GM18507 (cell line): ENCODE measurements around the gene CHEK1.

Experiments used
- DNase-seq: peaks from one replicate; pipeline ENCODE4 v3.0.0; 2011; ENCODE audit warnings: low read depth; ENCODE audit not compliant: insufficient read length; ENCODE audit errors: extremely low spot score
- FAIRE-seq: peaks from 2 replicates; lab custom pipeline; 2011; peaks lifted over from hg19 to GRCh38; lab: Jason Lieb, UNC

Gene CHEK1

GRCh38 chr11:125625225-125625629, 264 bp downstream of the CHEK1 start:
- no peak for DNase-seq
- no peak for FAIRE-seq

- peak; percentile 67 for DNase-seq
- FAIRE-seq: peak; percentile 86
These were observed 796 bp downstream of the CHEK1 start for GRCh38 chr11:125625630-125626287.

DNA sequence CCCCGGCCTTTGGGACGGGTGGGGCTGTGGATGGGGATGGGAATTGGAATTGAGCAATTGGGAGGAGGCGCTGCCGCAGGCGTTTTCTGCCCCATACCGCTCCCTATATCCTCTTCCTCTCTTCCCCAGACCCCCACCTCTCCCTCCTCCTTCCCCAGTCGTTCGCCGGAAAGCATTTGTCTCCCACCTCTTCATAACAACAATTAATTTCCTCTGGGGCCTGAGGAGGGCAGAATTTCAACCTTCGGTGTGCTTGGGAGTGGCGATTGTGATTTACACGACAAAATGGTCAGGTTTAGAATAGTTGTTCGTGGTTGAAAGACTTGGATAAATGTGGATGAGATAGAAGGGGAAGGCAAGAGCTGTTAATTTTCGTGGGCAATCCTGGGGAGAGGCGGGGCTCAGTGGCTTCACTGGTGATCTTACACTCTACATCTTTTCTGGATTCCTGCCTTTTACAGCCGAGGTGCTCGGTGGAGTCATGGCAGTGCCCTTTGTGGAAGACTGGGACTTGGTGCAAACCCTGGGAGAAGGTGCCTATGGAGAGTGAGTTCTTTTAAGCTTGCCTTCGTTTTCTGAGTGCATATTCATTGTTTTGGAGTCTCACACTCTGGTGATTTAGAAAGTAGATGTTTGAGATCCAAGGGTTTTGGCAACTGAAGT, 1.5 kb downstream of the CHEK1 start:
- FAIRE-seq: peak; percentile 72
- DNase-seq: peak; percentile 7

GRCh38 chr11:125627236-125627910, 2.4 kb downstream of the CHEK1 start:
- no peak for FAIRE-seq
- no peak for DNase-seq

- DNase-seq (no peak), FAIRE-seq (no peak)
These were observed 12.9 kb downstream of the CHEK1 start for GRCh38 chr11:125637840-125638239.

DNA sequence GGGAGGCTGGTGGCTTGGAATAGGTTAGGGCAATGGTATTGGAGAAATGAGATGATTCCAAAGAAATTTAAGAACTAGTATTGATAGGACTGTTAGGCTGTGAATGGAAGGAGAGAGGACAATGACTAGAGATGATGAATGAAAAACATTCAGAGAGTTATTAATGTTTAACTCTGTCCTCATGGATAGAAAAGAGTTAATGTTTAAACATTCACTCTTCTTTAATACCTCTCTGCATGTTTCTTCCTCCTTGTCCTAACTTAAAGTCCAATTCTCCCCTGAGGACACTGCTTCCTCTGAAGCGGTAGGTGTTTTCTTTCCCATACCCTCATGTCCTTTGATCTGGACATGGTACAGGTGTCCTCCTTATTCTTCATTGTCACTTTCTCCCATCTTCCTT, 13.4 kb downstream of the CHEK1 start:
- DNase-seq (no peak), FAIRE-seq (no peak)

DNA sequence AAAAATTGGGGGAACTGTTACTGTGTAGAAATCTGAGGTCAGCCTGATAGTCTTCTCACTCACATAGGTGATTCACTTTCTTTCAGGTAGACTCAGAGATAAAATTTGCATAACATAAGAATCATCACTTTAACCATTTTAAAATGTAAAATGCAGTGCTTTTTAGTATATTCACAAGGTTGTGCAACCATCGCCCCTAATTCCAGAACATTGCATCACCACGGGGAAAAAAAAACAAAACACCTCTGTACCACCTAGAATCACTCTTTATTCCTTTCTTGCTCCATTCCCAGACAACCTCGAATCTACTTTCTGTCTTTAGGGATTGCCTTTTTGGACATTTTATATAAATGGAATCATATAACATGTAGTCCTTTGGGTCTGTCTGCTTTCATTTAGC, 20.9 kb downstream of the CHEK1 start:
- no peak for DNase-seq
- no peak for FAIRE-seq

DNA sequence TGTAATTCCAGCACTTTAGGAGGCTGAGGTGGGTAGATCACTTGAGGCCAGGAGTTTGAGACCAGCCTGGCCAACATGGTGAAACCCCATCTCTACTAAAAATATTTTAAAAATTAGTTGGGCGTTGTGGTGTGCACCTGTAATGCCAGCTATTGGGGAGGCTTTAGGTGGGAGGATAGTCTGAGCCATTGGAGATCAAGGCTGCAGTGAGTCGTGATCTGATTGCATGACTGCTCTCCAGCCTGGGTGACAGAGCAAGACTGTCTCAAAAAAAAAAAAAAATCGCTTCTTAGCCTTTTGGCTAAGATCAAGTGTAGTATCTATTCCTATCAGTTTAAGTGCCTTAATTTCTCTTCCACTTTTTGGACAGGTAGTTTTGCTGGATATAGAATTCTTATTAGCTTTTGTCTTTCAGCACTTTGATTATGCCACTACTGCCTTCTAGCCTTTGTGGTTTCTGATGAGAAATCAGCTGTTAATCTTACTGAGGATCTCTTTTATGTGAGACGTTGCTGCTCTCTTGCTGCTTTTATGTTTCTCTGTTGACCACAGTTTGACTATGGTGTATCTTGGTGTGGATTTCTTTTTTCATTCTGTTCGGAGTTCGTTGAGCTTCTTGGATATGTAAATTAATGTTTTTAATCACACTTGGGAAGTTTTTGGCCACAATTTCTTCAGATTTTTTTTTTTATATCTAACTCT, 24.7 kb downstream of the CHEK1 start:
- DNase-seq (no peak), FAIRE-seq (no peak)

DNA sequence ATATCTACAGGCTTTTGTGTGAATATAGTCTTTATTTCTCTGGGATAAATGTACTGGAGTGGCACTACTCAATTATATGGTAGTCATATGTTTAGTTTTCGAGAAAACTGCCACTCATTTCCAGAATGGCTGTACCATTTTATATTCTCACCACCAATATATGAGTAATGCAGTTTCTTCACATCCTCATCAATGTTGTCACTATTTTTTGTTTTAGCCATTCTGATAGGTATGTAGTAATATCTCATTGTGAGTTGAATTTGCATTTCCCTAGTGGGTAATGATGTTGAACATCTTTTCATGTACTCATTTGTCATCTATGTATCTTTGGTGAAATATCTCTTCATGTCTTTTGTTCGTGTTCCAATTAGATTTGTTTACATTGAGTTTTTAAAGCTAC, 37.7 kb downstream of the CHEK1 start:
- DNase-seq (no peak), FAIRE-seq (no peak)

DNA sequence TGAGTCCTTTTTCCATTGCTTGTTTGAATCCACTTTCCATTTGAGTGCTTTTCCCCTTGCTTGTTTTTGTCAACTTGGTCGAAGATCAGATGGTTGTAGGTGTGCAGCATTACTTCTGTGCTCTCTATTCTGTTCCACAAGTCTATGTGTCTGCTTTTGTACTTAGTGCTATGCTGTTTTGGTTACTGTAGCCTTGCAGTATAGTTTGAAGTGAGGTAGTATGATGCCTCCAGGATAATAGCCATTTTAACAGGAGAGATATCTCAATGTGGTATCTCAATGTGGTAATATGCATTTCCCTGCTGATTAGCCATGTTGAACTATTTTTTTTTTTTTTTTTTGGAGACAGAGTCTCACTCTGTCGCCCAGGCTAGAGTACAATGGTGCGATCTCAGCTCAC, 38.9 kb downstream of the CHEK1 start:
- FAIRE-seq (no peak), DNase-seq (no peak)

GRCh38 chr11:125667151-125667550, 42.2 kb downstream of the CHEK1 start:
- no peak for FAIRE-seq
- no peak for DNase-seq

DNA sequence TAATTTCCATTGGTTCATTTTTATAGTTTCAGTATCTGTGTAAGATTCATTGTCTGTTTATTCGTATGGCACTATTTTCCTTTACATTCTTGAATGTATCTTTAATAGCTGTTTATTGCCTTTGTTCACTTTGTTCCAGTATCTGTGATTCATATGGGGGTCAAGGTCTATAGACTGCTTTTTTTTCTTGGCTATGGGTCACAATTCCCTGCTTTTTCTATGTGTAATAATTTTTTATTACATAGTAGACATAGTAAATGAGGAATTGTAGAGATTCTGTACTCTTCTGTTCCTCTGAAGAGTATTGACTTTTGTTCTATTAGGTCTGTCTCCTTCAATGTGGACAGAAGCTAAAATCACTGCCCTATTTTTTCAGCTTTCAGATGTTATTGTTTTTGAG, 45.2 kb downstream of the CHEK1 start:
- DNase-seq (no peak), FAIRE-seq (no peak)

GRCh38 chr11:125671561-125671960, 46.6 kb downstream of the CHEK1 start:
- no peak for DNase-seq
- FAIRE-seq: no peak

DNA sequence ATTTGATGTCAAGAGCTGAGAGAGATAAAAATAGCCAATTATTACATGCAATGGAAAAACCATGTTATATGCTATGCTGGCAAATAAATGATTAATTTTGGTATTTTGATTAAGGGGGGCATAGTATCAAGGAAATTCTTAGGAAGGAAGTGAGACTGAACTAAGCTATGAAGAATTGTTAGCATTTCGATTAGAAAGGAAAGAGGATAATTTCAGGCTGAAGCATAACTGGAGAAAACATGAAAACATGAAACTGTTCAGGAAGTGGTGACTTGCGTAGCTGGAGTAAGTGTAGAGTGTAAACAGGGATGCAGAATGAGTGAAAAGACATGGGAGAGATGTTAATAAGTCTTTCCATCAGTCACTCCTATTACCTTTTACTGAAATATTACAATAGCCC, 49.2 kb downstream of the CHEK1 start:
- FAIRE-seq: no peak
- no peak for DNase-seq

DNA sequence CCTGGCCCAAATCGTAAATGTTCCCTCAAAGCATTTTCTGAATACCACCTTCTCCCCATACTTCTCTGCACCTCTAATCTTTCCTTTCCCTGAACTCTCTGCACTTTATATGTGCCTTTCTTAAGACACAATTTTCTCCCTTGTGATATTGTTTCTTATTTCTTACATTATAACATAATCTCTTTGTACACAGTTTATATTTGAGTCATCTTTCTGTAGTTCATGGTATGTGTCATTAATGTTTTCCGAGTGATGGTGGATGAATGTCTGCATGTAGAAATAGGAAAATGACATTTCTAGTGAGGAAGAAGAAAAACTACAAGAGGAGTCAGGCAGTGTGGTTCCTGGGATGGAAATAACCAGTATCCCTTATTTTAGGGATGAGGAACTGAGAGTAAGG, 50.2 kb downstream of the CHEK1 start:
- no peak for FAIRE-seq
- no peak for DNase-seq

DNA sequence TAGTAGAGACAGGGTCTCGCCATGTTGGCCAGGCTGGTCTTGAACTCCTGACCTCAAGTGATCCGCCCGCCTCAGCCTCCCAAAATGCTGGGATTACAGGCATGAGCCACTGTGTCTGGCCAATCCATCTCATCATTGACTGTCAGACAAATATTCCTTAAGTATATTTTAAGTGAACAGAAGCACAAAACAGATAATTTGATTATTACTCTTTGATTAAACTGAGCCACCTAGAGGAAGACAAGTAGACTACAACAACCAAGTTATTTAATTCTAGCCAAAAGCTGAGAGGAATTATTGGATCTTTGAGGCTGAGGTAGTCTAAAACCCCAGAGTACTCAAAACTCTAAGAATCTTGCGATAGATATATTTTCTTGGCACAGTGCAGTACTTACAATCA, 54.4 kb downstream of the CHEK1 start:
- DNase-seq: no peak
- FAIRE-seq: no peak

- DNase-seq (no peak), FAIRE-seq (no peak)
These were observed 54.9 kb downstream of the CHEK1 start for GRCh38 chr11:125679837-125680236.

- DNase-seq (no peak), FAIRE-seq (no peak)
These were observed 55.8 kb downstream of the CHEK1 start, which contains the start of gene ACRV1 for GRCh38 chr11:125680747-125681146. Gene ACRV1, minus strand, starts transcription at chr11:125680847. Its CDS starts 67 bp downstream, at chr11:125680780.

DNA sequence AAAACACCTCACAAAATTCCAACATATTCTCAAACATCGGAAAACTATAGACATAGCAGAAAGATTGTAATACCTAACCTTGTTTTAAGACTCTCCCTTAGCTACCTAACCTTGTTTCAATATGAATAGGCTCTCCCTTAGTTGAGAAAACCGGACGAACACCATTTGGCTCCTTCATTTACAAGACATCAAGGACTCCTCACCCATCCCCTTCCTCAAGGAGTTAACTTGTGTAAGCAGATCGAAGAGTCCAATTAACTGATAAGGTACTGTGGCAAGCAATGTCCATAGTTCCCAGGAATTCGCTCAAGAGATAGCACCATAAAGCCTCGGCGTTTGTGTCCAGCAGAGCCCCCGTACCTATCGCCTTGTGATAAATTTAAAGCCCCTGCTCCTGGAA, 60.3 kb downstream of the CHEK1 start:
- FAIRE-seq (no peak), DNase-seq (no peak)

- FAIRE-seq (no peak), DNase-seq (no peak)
These were observed 63.1 kb downstream of the CHEK1 start for GRCh38 chr11:125688066-125688465.
